H1 (cell line): ENCODE results near the gene STEAP3. TPM values are rescaled to one million over a fixed set of nuclear protein-coding genes. Genes with fewer than 3 reads are reported as not detected.
A peak's percentile ranks its signal among the peaks of the same experiment; 100 is the strongest.

ENCODE experiments used
- CTCF ChIA-PET: fragments of 300-600 bp; sonication (Branson Sonifier 250); formaldehyde crosslinking; loops from one replicate; lab custom pipeline; 2021; ENCODE audit not compliant: partially characterized antibody; lab: Charles Lee
- POLR2A ChIA-PET: fragments of 300-600 bp; sonication (Branson Sonifier 250); formaldehyde crosslinking; loops from one replicate; lab custom pipeline; 2021; ENCODE audit warnings: inconsistent platforms; ENCODE audit not compliant: partially characterized antibody; lab: Charles Lee
- DNase-seq, 2 experiments: peaks; one replicate each; pipeline versions ENCODE4 v3.0.0 to v3.0.0-alpha.2; 2010 to 2022; ENCODE audit warnings: low spot score in 2 of 2, low read depth in 1 of 2, mixed read lengths in 1 of 2
- FAIRE-seq: peaks from 2 replicates; lab custom pipeline; 2011; peaks lifted over from hg19 to GRCh38; lab: Jason Lieb, UNC
- H2AFZ ChIP-seq: 2 replicates; pipeline ENCODE4 v1.8.1; 2012; ENCODE audit warnings: low read length, inconsistent platforms
- H2AK5ac ChIP-seq: 2 replicates; pipeline ENCODE4 v1.6.1; 2013; ENCODE audit warnings: low read depth, low read length
- H2BK120ac ChIP-seq: replicated peaks from 2 replicates; pipeline ENCODE3; 2013; ENCODE audit warnings: low read depth, low read length, inconsistent platforms
- H2BK12ac ChIP-seq: 2 replicates; pipeline ENCODE4 v1.6.1; 2013; ENCODE audit warnings: low read depth, low read length
- H2BK15ac ChIP-seq: 2 replicates; pipeline ENCODE4 v1.6.1; 2013; ENCODE audit warnings: low read length
- H2BK20ac ChIP-seq: 2 replicates; pipeline ENCODE4 v1.6.1; 2013; ENCODE audit warnings: low read length
- H2BK5ac ChIP-seq: 2 replicates; pipeline ENCODE4 v1.6.1; 2013; ENCODE audit warnings: low read depth, low read length
- H3K14ac ChIP-seq: 2 replicates; pipeline ENCODE4 v1.6.1; 2013; ENCODE audit warnings: inconsistent platforms; ENCODE audit not compliant: insufficient read length
- H3K18ac ChIP-seq: 2 replicates; pipeline ENCODE4 v1.6.1; 2013; ENCODE audit warnings: low read length; ENCODE audit errors: extremely low read depth
- H3K23ac ChIP-seq: 2 replicates; pipeline ENCODE4 v1.6.1; 2013; ENCODE audit warnings: inconsistent platforms; ENCODE audit not compliant: insufficient read length
- H3K23me2 ChIP-seq: 2 replicates; pipeline ENCODE4 v1.6.1; 2013; ENCODE audit warnings: low read depth, low read length
- H3K27ac ChIP-seq: 2 replicates; pipeline ENCODE4 v1.6.1; 2011; ENCODE audit warnings: low read depth, low read length, inconsistent platforms
- H3K27me3 ChIP-seq, 4 experiments: replicated peaks in 1 of 4; 1 replicate in 1 of 4; 2 replicates in 3 of 4; pipeline versions ENCODE4 v1.6.1 to v1.8.1; 2011 to 2013; ENCODE audit warnings: low read length in 3 of 4, mild to moderate bottlenecking in 3 of 4, inconsistent platforms in 2 of 4, mixed read lengths in 2 of 4, moderate library complexity in 1 of 4; ENCODE audit not compliant: control insufficient read depth in 3 of 4, insufficient read depth in 3 of 4; ENCODE audit errors: extremely low read depth in 1 of 4
- H3K36me3 ChIP-seq, 4 experiments: 2 replicates each; pipeline versions ENCODE4 v1.6.1 to v1.8.1; 2011 to 2013; ENCODE audit warnings: mild to moderate bottlenecking in 4 of 4, low read length in 3 of 4, moderate library complexity in 2 of 4, control low read depth in 1 of 4, inconsistent platforms in 1 of 4; ENCODE audit not compliant: insufficient read depth in 4 of 4, control insufficient read depth in 2 of 4
- H3K4ac ChIP-seq: replicated peaks from 2 replicates; pipeline ENCODE3; 2013; ENCODE audit warnings: low read length, low read depth, mixed read lengths, inconsistent platforms; ENCODE audit not compliant: insufficient read length
- H3K4me1 ChIP-seq, 4 experiments: replicated peaks in 1 of 4; 1 replicate in 1 of 4; 2 replicates in 3 of 4; pipeline versions ENCODE4 v1.6.1 to v1.8.1; 2011 to 2013; ENCODE audit warnings: low read length in 3 of 4, inconsistent platforms in 2 of 4, mixed read lengths in 1 of 4; ENCODE audit not compliant: insufficient read depth in 4 of 4, control insufficient read depth in 3 of 4
- H3K4me2 ChIP-seq, 2 experiments: 2 replicates each; pipeline versions ENCODE4 v1.6.1 to v1.8.1; 2011 to 2013; ENCODE audit warnings: low read depth in 2 of 2, low read length in 2 of 2, control low read depth in 1 of 2, inconsistent platforms in 1 of 2, mild to moderate bottlenecking in 1 of 2; ENCODE audit not compliant: insufficient read depth in 1 of 2
- H3K4me3 ChIP-seq, 4 experiments: fragments of 200-600, 300-600 bp in 1 of 4; sonication (generic), shearing (Covaris generic), sonication (Bioruptor Twin) in 1 of 4; 2 replicates each; pipeline versions ENCODE4 v1.5.1 to v1.8.1; 2011 to 2016; ENCODE audit warnings: low read length in 4 of 4, low read depth in 3 of 4, control low read depth in 2 of 4, inconsistent platforms in 2 of 4, mild to moderate bottlenecking in 2 of 4, mixed read lengths in 1 of 4, moderate library complexity in 1 of 4; ENCODE audit not compliant: insufficient read depth in 2 of 4; ENCODE audit errors: extremely low read depth in 1 of 4
- H3K56ac ChIP-seq: replicated peaks from 2 replicates; pipeline ENCODE3; 2013; ENCODE audit warnings: low read depth, mild to moderate bottlenecking, mixed read lengths, low read length, inconsistent platforms; ENCODE audit not compliant: insufficient read length
- H3K79me1 ChIP-seq: 2 replicates; pipeline ENCODE4 v1.6.1; 2013; ENCODE audit warnings: low read depth, low read length, control low read depth
- H3K79me2 ChIP-seq, 2 experiments: 2 replicates each; pipeline versions ENCODE4 v1.6.1 to v1.8.1; 2012 to 2013; ENCODE audit warnings: low read length in 2 of 2, mild to moderate bottlenecking in 2 of 2, inconsistent platforms in 1 of 2; ENCODE audit not compliant: insufficient read depth in 2 of 2, control insufficient read depth in 1 of 2
- H3K9ac ChIP-seq, 4 experiments: replicated peaks in 1 of 4; 1 replicate in 1 of 4; 2 replicates in 3 of 4; pipeline versions ENCODE4 v1.6.1 to v1.8.1; 2011 to 2013; ENCODE audit warnings: low read depth in 3 of 4, low read length in 3 of 4, control low read depth in 2 of 4, mild to moderate bottlenecking in 2 of 4, moderate library complexity in 2 of 4, inconsistent platforms in 1 of 4; ENCODE audit errors: extremely low read depth in 1 of 4
- H3K9me3 ChIP-seq, 2 experiments: 2 replicates each; pipeline versions ENCODE4 v1.6.1 to v1.8.1; 2012 to 2013; ENCODE audit warnings: mild to moderate bottlenecking in 2 of 2, moderate library complexity in 2 of 2, control low read depth in 1 of 2, inconsistent platforms in 1 of 2, low read depth in 1 of 2, low read length in 1 of 2, mixed read lengths in 1 of 2; ENCODE audit not compliant: insufficient read depth in 2 of 2
- H4K20me1 ChIP-seq, 2 experiments: replicated peaks in 1 of 2; 2 replicates each; pipeline versions ENCODE3 to v1.8.1; 2011 to 2013; ENCODE audit warnings: inconsistent platforms in 2 of 2, low read length in 2 of 2, mild to moderate bottlenecking in 1 of 2; ENCODE audit not compliant: insufficient read depth in 2 of 2, control insufficient read depth in 1 of 2
- H4K5ac ChIP-seq: 2 replicates; pipeline ENCODE4 v1.6.1; 2013; ENCODE audit warnings: low read length, low read depth, mixed read lengths, inconsistent platforms; ENCODE audit not compliant: insufficient read length
- H4K8ac ChIP-seq: 2 replicates; pipeline ENCODE4 v1.8.0; 2013; ENCODE audit warnings: mild to moderate bottlenecking, moderate library complexity, low read length, inconsistent platforms; ENCODE audit not compliant: insufficient read depth; ENCODE audit errors: extremely low read depth
- H4K91ac ChIP-seq: replicated peaks from 2 replicates; pipeline ENCODE3; 2013; ENCODE audit warnings: low read length, mixed read lengths, inconsistent platforms; ENCODE audit not compliant: insufficient read length
- BCL11A ChIP-seq, 2 experiments: IDR thresholded peaks; one replicate each; pipeline ENCODE4 v1.6.1; 2011; ENCODE audit warnings: low read depth in 2 of 2, low read length in 2 of 2, mild to moderate bottlenecking in 2 of 2
- BRCA1 ChIP-seq: IDR thresholded peaks from 2 replicates; pipeline ENCODE4 v1.6.1; 2012; ENCODE audit warnings: low read depth, low read length, improper control_type of control experiment
- CEBPB ChIP-seq: IDR thresholded peaks from 2 replicates; pipeline ENCODE4 v1.6.1; 2012; ENCODE audit warnings: low read depth, low read length
- GABPA ChIP-seq: IDR thresholded peaks from 2 replicates; pipeline ENCODE4 v1.6.1; 2011; ENCODE audit warnings: mild to moderate bottlenecking, low read length, moderate library complexity, borderline replicate concordance; ENCODE audit not compliant: insufficient read depth
- RNF2 ChIP-seq: fragments of 200-900, 300-1000 bp; sonication (generic); IDR thresholded peaks from 2 replicates; pipeline ENCODE4 v1.7.1; 2016; ENCODE audit warnings: borderline replicate concordance, low read depth, mild to moderate bottlenecking, antibody characterized with exemption, low read length; ENCODE audit not compliant: poor library complexity, severe bottlenecking; ENCODE audit errors: missing control alignments
- SUZ12 ChIP-seq: fragments of 200-600 bp; sonication (generic); IDR thresholded peaks from 2 replicates; pipeline ENCODE4 v1.6.1; 2012; ENCODE audit warnings: mild to moderate bottlenecking, inconsistent platforms, low read length, moderate library complexity, mixed read lengths
- TCF12 ChIP-seq: IDR thresholded peaks from 2 replicates; pipeline ENCODE4 v1.6.1; 2011; ENCODE audit warnings: low read depth, mild to moderate bottlenecking, low read length
- ZNF274 ChIP-seq: IDR thresholded peaks from 2 replicates; pipeline ENCODE4 v1.7.0; 2012; ENCODE audit warnings: low read length, borderline replicate concordance; ENCODE audit errors: extremely low read depth
- WGBS, 2 experiments: shearing (Covaris generic) in 1 of 2; methylation state at CpG; one replicate each; pipeline versions ENCODE4 v1.1.6 to v1.1.7; 2013 to 2015; ENCODE audit warnings: low lambda C conversion rate in 2 of 2, mixed read lengths in 2 of 2, inconsistent platforms in 1 of 2, low coverage in 1 of 2, missing lambda C conversion rate in 1 of 2; ENCODE audit not compliant: insufficient replicate concordance in 2 of 2, insufficient coverage in 1 of 2, insufficient read length in 1 of 2; ENCODE audit errors: extremely low coverage in 1 of 2, missing lambda C conversion rate in 1 of 2; 5-methylcytosine and 5-hydroxymethylcytosine counted together
- polyA plus RNA-seq, 7 experiments: library from polyadenylated mRNA; depleted of rRNA in 3 of 7; stranded (reverse) in 5 of 7; unstranded in 2 of 7; fragments of >200 nt in 5 of 7; fragments of 200-250 nt in 2 of 7; gene quantifications; 1 replicate in 5 of 7; 2 replicates in 1 of 7; 4 replicates in 1 of 7; pipeline versions ENCODE4 v1.2.1 to v1.2.3, GENCODE V29; 2011 to 2013; ENCODE audit warnings: missing spikeins in 2 of 7, mixed read lengths in 2 of 7
- total RNA-seq: library from RNA; stranded (reverse); fragmentation: NEBNext Ultra II Directional; extraction: Animal tissue kit (Norgen Biotek cat#: 25700); gene quantifications from 2 replicates; pipeline ENCODE4 v1.2.1, GENCODE V29; 2021

STEAP3 gene
- total and polyA plus RNA-seq, 2 of the 8 experiments (the other 6 are each of a cell fraction or from before 2014, with no cell fraction given): 21.7 to 27.9 TPM

DNA sequence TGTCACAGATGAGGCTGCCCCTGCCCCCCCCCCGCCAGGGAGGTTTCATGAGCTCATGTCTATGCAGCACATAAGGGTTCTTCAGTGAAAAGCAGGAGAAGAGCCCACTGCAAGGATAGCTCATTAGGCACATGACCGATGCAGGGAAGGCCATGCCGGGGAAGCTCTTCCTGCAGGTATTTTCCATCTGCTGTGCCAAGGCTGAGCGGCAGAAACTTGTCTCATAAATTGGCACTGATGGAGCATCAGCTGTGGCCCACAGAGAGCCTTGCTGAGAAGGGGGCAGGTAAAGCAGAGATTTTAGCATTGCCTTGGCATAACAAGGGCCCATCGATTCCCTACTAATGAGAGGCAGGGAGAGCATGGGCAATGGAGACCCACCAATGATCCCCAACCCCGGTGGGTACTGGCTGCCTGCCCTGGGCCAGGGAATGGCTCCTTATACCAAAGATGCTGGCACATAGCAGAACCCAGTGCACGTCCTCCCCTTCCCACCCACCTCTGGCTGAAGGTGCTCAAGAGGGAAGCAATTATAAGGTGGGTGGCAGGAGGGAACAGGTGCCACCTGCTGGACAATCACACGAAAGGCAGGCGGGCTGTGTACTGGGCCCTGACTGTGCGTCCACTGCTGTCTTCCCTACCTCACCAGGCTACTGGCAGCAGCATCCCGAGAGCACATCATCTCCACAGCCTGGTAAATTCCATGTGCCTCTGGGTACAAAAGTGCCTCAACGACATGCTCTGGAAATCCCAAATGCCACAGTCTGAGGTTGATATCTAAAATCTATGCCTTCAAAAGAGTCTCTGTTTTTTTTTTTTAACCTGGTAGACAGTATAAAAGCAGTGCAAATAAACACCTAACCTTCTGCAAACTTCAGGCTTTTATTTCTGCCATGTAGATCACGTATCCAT lies 41.4 kb downstream of the STEAP3 start:
- Histone ChIP-seq H2BK5ac (no peak overlapping the region), H3K4me1 (no peaks in the 10 kb centered on the region; a peak in 1 of 7 replicates), H2BK15ac (no peak overlapping the region; the same call in 1 of the 2 replicates), H3K56ac (no peak overlapping the region), H2AK5ac (no peak overlapping the region), H4K5ac (no peak overlapping the region), H3K18ac (no peak overlapping the region; the same call in 1 of the 2 replicates), H3K79me1 (no peaks in the 10 kb centered on the region), H3K79me2 (no peaks in the 10 kb centered on the region), H3K23ac (no peak overlapping the region), H2BK120ac (no peak overlapping the region), H2AFZ (no peak overlapping the region), H3K27me3 (no peaks in the 10 kb centered on the region; a peak in 1 of 7 replicates), H3K4me2 (no peak overlapping the region), H4K8ac (peak overlapping the region; percentile 7; the same call in 1 of the 2 replicates), H2BK12ac (peak overlapping the region; percentile 56; the same call in 1 of the 2 replicates), H3K23me2 (peaks cover 5% of the 10 kb centered on the region; the same call in 1 of the 2 replicates), H3K9ac (no peak overlapping the region), H4K91ac (no peak overlapping the region), H4K20me1 (no peaks in the 10 kb centered on the region), H3K4ac (no peak overlapping the region), H3K14ac (no peak overlapping the region), H3K27ac (no peak overlapping the region), H3K9me3 (no peaks in the 10 kb centered on the region), H3K4me3 (no peak overlapping the region), H2BK20ac (no peak overlapping the region), H3K36me3 (no peaks in the 10 kb centered on the region)
- 51% methylated on average over 13 of the region's 13 CpGs; no CpG with 5 or more reads in 1 of the 2 experiments for WGBS, 2 experiments
- CTCF ChIA-PET: interaction anchor here (0.6 to 4.3 kb wide), 58 partner anchors 11 to 1019 kb away, joined by 3 to 57 read pairs (median 4); partner anchors contain the start of gene STEAP3
- POLR2A ChIA-PET: interaction anchor here (0.7 to 1.8 kb wide), 5 partner anchors 10 to 127 kb away, joined by 3 to 4 read pairs (median 3); no protein-coding TSS in a partner anchor
- DNase-seq: peak in 1 of 2 experiments; percentile 81
- FAIRE-seq: peak; percentile 74
- TF ChIP-seq RNF2 (no peak), BCL11A (IDR thresholded peaks at IDR 0.05; ENCODE audit: low read depth in 2 of 2, low read length in 2 of 2) (no peak), BRCA1 (no peak), GABPA (no peak), SUZ12 (no peak), CEBPB (no peak), TCF12 (no peak), ZNF274 (no peak)
